HL-60/S4 (cell line): ENCODE results near the gene CAMKK1.
"Not testable (repeated sequence)": the region's sequence is repeated elsewhere in the genome, so short reads cannot be mapped to it uniquely, and the experiment has no call there.

Experiments used
- in situ Hi-C: fragments of 300-500 bp; cut with MboI; formaldehyde crosslinking; loops from 2 replicates; pipeline ENCODE4 v1.14.3; 2022; ENCODE audit warnings: low sequenced_read_pairs

Gene CAMKK1

GRCh38 chr17:3880983-3881382, 11.9 kb downstream of the CAMKK1 start:
- in situ Hi-C loops: no loop called here

GRCh38 chr17:3879591-3880417, 13.0 kb downstream of the CAMKK1 start:
- in situ Hi-C loops: no loop called here

GRCh38 chr17:3879186-3879585, 13.7 kb downstream of the CAMKK1 start:
- in situ Hi-C loops: no loop called here

GRCh38 chr17:3877220-3877619, 15.6 kb downstream of the CAMKK1 start:
- in situ Hi-C loops: no loop called here

- in situ Hi-C loops: no loop called here
These were observed 17.5 kb downstream of the CAMKK1 start for GRCh38 chr17:3875317-3875716.

- in situ Hi-C loops: no loop called here
These were observed 19.0 kb downstream of the CAMKK1 start for GRCh38 chr17:3873862-3874261.

- in situ Hi-C loops: no loop called here
These were observed 22.0 kb downstream of the CAMKK1 start for GRCh38 chr17:3870871-3871306.

GRCh38 chr17:3867606-3868005, 25.2 kb downstream of the CAMKK1 start:
- in situ Hi-C loops: no loop called here

- in situ Hi-C loops: no loop called here
These were observed 25.7 kb downstream of the CAMKK1 start for GRCh38 chr17:3867106-3867505.

- in situ Hi-C loops: no loop called here
These were observed 26.6 kb downstream of the CAMKK1 start for GRCh38 chr17:3866276-3866675.

- in situ Hi-C loops: no loop called here
These were observed 27.7 kb downstream of the CAMKK1 start for GRCh38 chr17:3865176-3865575.

GRCh38 chr17:3864534-3864933, 28.3 kb downstream of the CAMKK1 start:
- in situ Hi-C loops: no loop called here

GRCh38 chr17:3861761-3862681, 30.8 kb downstream of the CAMKK1 start:
- in situ Hi-C loops: no loop called here

GRCh38 chr17:3860939-3861700, 31.7 kb downstream of the CAMKK1 start:
- in situ Hi-C loops: no loop called here

GRCh38 chr17:3859940-3860339, 32.9 kb downstream of the CAMKK1 start:
- in situ Hi-C loops: no loop called here

GRCh38 chr17:3857261-3858105, 35.4 kb downstream of the CAMKK1 start:
- in situ Hi-C loops: no loop called here

GRCh38 chr17:3854204-3854603, 38.6 kb downstream of the CAMKK1 start:
- in situ Hi-C loops: not testable (repeated sequence)

- in situ Hi-C loops: no loop called here
These were observed 40.3 kb downstream of the CAMKK1 start for GRCh38 chr17:3852561-3852960.

GRCh38 chr17:3851461-3852100, 41.3 kb downstream of the CAMKK1 start:
- in situ Hi-C loops: no loop called here
